Measurements from ENCODE around the gene RPS15. TPM values are rescaled to one million over a fixed set of nuclear protein-coding genes. Genes with fewer than 3 reads are reported as not detected.

RPS15 gene
- total RNA-seq, 4 donors from 2014 or later = 2,032 to 3,816 (median 2,914) TPM

- no peak for TF ChIP-seq CTCF (IDR thresholded peaks at IDR 0.05; ENCODE audit: low read depth)
These were observed 27.2 kb downstream of the RPS15 start for GRCh38 chr19:1465191-1466016.

GRCh38 chr19:1466018-1466460 is 27.8 kb downstream of the RPS15 start:
- TF ChIP-seq CTCF (IDR thresholded peaks at IDR 0.05; ENCODE audit: low read depth) = no peak

GRCh38 chr19:1466461-1467214 is 28.4 kb downstream of the RPS15 start:
- no peak for TF ChIP-seq CTCF (IDR thresholded peaks at IDR 0.05; ENCODE audit: low read depth)

GRCh38 chr19:1467215-1467489 is 29.0 kb downstream of the RPS15 start:
- TF ChIP-seq CTCF (IDR thresholded peaks at IDR 0.05; ENCODE audit: low read depth) = no peak

GRCh38 chr19:1467490-1468273 is 29.5 kb downstream of the RPS15 start:
- no peak for TF ChIP-seq CTCF (IDR thresholded peaks at IDR 0.05; ENCODE audit: low read depth)

GRCh38 chr19:1468274-1468820 is 30.2 kb downstream of the RPS15 start:
- TF ChIP-seq CTCF (IDR thresholded peaks at IDR 0.05; ENCODE audit: low read depth) = no peak

Data from subcutaneous adipose tissue (tissue), 4 donors.